ENCODE measurements around the gene CES5A. TPM values are rescaled to one million over a fixed set of nuclear protein-coding genes. Genes with fewer than 3 reads are reported as not detected.

The CES5A gene
- total and polyA plus RNA-seq, 2 donors from 2014 or later: not detected

DNA sequence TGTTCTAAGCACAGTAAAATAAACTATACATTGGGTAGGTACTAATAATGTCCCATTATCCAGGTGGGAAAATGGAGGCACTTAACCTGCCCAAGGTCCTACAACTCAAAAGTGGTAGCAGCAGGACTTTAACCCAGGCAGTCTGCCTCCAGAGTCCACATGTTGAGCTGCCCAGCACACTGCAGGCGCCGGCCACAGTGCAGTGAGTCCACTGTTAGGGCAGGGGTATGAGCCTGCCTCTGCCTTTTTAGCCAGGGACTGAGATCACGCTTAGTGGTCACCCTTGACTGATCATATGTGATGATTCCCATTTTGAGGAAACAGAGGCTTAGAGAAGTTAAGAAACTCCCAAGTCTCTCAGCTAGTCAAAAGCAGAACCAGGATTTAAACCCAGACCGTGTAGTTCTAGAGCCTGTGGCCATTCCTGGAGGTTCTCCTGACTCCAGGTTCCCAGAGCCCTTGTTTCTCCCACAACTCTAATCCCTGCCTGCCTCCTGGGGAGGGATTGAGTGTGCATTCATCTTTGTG is 50.6 kb downstream of the CES5A start:
- H3K9ac ChIP-seq (ENCODE audit: low read length in 3 of 3): no peak overlapping the region
- DNase-seq (no peak), FAIRE-seq (no peak)
- H3K36me3 ChIP-seq (ENCODE audit: control insufficient read depth in 2 of 3, insufficient read depth in 3 of 3, low read length in 3 of 3): no peaks in the 10 kb centered on the region
- no peak overlapping the region for H3K27ac ChIP-seq (ENCODE audit: low read depth in 2 of 2, low read length in 2 of 2)
- H3K27me3 ChIP-seq (ENCODE audit: control insufficient read depth, insufficient read depth, low read length): no peaks in the 10 kb centered on the region
- no peak overlapping the region for H3K4me3 ChIP-seq (ENCODE audit: low read length in 3 of 3)
- intact Hi-C loops (cut with DNase I): no loop called here
- no peaks in the 10 kb centered on the region for H3K4me1 ChIP-seq (ENCODE audit: control insufficient read depth in 2 of 3, insufficient read depth in 2 of 3, low read depth in 1 of 3, low read length in 3 of 3)
- TF ChIP-seq, protein P1, sequence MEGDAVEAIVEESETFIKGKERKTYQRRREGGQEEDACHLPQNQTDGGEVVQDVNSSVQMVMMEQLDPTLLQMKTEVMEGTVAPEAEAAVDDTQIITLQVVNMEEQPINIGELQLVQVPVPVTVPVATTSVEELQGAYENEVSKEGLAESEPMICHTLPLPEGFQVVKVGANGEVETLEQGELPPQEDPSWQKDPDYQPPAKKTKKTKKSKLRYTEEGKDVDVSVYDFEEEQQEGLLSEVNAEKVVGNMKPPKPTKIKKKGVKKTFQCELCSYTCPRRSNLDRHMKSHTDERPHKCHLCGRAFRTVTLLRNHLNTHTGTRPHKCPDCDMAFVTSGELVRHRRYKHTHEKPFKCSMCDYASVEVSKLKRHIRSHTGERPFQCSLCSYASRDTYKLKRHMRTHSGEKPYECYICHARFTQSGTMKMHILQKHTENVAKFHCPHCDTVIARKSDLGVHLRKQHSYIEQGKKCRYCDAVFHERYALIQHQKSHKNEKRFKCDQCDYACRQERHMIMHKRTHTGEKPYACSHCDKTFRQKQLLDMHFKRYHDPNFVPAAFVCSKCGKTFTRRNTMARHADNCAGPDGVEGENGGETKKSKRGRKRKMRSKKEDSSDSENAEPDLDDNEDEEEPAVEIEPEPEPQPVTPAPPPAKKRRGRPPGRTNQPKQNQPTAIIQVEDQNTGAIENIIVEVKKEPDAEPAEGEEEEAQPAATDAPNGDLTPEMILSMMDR (IDR thresholded peaks at IDR 0.05; ENCODE audit: borderline replicate concordance, extremely low read depth, insufficient read depth): no peak
- no peaks in the 10 kb centered on the region for H3K9me3 ChIP-seq (ENCODE audit: control insufficient read depth in 2 of 3, insufficient read depth in 1 of 3, low read length in 3 of 3)

DNA sequence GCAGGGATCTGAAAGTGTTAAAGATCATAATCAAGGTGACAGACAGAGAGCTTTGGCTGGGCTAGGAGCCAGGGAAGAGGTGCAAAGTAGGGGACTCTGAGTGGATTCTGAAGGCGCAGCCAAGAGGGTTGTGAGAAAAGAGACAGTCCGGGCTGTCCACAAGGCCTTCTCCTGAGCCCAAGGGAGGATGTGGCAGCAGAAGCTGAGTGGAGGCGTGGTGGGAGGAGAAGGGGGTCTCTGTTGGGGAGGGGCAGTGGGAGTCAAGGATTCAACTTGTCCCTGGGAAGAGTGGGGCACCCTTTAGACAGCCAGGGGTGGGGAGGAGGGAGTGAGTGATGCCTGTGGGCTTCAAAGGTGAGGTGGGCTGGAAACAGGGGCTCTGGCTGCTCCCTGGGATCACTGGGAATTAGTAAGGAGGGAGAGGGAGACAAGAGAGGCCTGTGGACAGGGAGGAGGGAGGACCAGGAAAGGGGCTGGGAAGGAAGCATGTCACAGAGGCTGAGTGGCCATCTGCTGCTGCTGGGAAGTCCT is 52.8 kb downstream of the CES5A start:
- TF ChIP-seq, protein P1 (IDR thresholded peaks at IDR 0.05; ENCODE audit: borderline replicate concordance, extremely low read depth, insufficient read depth): no peak
- no peaks in the 10 kb centered on the region for H3K36me3 ChIP-seq (ENCODE audit: control insufficient read depth in 2 of 3, insufficient read depth in 3 of 3, low read length in 3 of 3)
- H3K4me1 ChIP-seq (ENCODE audit: control insufficient read depth in 2 of 3, insufficient read depth in 2 of 3, low read depth in 1 of 3, low read length in 3 of 3): no peaks in the 10 kb centered on the region
- no peak overlapping the region for H3K9ac ChIP-seq (ENCODE audit: low read length in 3 of 3)
- no peaks in the 10 kb centered on the region for H3K27me3 ChIP-seq (ENCODE audit: control insufficient read depth, insufficient read depth, low read length)
- no peak overlapping the region for H3K27ac ChIP-seq (ENCODE audit: low read depth in 2 of 2, low read length in 2 of 2)
- FAIRE-seq (no peak), DNase-seq (no peak)
- no peak overlapping the region for H3K4me3 ChIP-seq (ENCODE audit: low read length in 3 of 3)
- H3K9me3 ChIP-seq (ENCODE audit: control insufficient read depth in 2 of 3, insufficient read depth in 1 of 3, low read length in 3 of 3): no peaks in the 10 kb centered on the region
- intact Hi-C loops (cut with DNase I): no loop called here

- Histone ChIP-seq H3K9ac (ENCODE audit: low read length in 3 of 3) (no peak overlapping the region), H3K27me3 (ENCODE audit: control insufficient read depth, insufficient read depth, low read length) (no peaks in the 10 kb centered on the region), H3K4me3 (ENCODE audit: low read length in 3 of 3) (no peak overlapping the region), H3K9me3 (ENCODE audit: control insufficient read depth in 2 of 3, insufficient read depth in 1 of 3, low read length in 3 of 3) (no peaks in the 10 kb centered on the region), H3K36me3 (ENCODE audit: control insufficient read depth in 2 of 3, insufficient read depth in 3 of 3, low read length in 3 of 3) (no peaks in the 10 kb centered on the region), H3K4me1 (ENCODE audit: control insufficient read depth in 2 of 3, insufficient read depth in 2 of 3, low read depth in 1 of 3, low read length in 3 of 3) (no peaks in the 10 kb centered on the region), H3K27ac (ENCODE audit: low read depth in 2 of 2, low read length in 2 of 2) (no peak overlapping the region)
- DNase-seq (no peak), FAIRE-seq (no peak)
- intact Hi-C loops (cut with DNase I): no loop called here
- TF ChIP-seq, protein P1 (IDR thresholded peaks at IDR 0.05; ENCODE audit: borderline replicate concordance, extremely low read depth, insufficient read depth): no peak
These were observed 54.0 kb downstream of the CES5A start for GRCh38 chr16:55821210-55821609.

- H3K4me3 ChIP-seq (ENCODE audit: low read length in 3 of 3): no peak overlapping the region
- intact Hi-C loops (cut with DNase I): no loop called here
- no peaks in the 10 kb centered on the region for H3K4me1 ChIP-seq (ENCODE audit: control insufficient read depth in 2 of 3, insufficient read depth in 2 of 3, low read depth in 1 of 3, low read length in 3 of 3)
- TF ChIP-seq, protein P1 (IDR thresholded peaks at IDR 0.05; ENCODE audit: borderline replicate concordance, extremely low read depth, insufficient read depth): no peak
- no peak for FAIRE-seq
- H3K9me3 ChIP-seq (ENCODE audit: control insufficient read depth in 2 of 3, insufficient read depth in 1 of 3, low read length in 3 of 3): no peaks in the 10 kb centered on the region
- no peak overlapping the region for H3K27ac ChIP-seq (ENCODE audit: low read depth in 2 of 2, low read length in 2 of 2)
- no peaks in the 10 kb centered on the region for H3K27me3 ChIP-seq (ENCODE audit: control insufficient read depth, insufficient read depth, low read length)
- H3K36me3 ChIP-seq (ENCODE audit: control insufficient read depth in 2 of 3, insufficient read depth in 3 of 3, low read length in 3 of 3): no peaks in the 10 kb centered on the region
- no peak overlapping the region for H3K9ac ChIP-seq (ENCODE audit: low read length in 3 of 3)
- DNase-seq: no peak
These were observed 54.6 kb downstream of the CES5A start for GRCh38 chr16:55820615-55821014.

All from kidney (tissue), 14 donors.